GM23338 (cell line): ENCODE results near the gene PNPLA2. TPM values are rescaled to one million over a fixed set of nuclear protein-coding genes. Genes with fewer than 3 reads are reported as not detected.

Experiments used
- ATAC-seq: fragments of 200-7000 bp; cut with Tn5 transposase; 3 replicates; pipeline ENCODE4 v1.9.1; 2020
- DNase-seq: peaks from one replicate; pipeline ENCODE4 v3.0.0-alpha.2; 2015; ENCODE audit warnings: low spot score
- H2AFZ ChIP-seq: fragments of 200-600 bp; sonication (generic); 2 replicates; pipeline ENCODE4 v1.8.0; 2016; ENCODE audit warnings: antibody characterized with exemption, mild to moderate bottlenecking, moderate library complexity
- H3F3A ChIP-seq: fragments of 200-600 bp; sonication (generic); replicated peaks from 2 replicates; pipeline ENCODE4 v1.8.0; 2017; ENCODE audit warnings: antibody characterized with exemption, mixed run types, low read depth
- H3K27ac ChIP-seq: fragments of 200-600 bp; sonication (generic); 2 replicates; pipeline ENCODE4 v1.6.1; 2016; ENCODE audit warnings: low read depth
- H3K27me3 ChIP-seq: fragments of 200-600 bp; sonication (generic); 2 replicates; pipeline ENCODE4 v1.8.0; 2016; ENCODE audit warnings: mild to moderate bottlenecking, mixed run types, moderate library complexity; ENCODE audit not compliant: insufficient read depth
- H3K36me3 ChIP-seq: fragments of 200-600 bp; sonication (generic); 2 replicates; pipeline ENCODE4 v1.8.0; 2016; ENCODE audit warnings: mild to moderate bottlenecking; ENCODE audit not compliant: insufficient read depth
- H3K4me1 ChIP-seq: fragments of 200-600 bp; sonication (generic); 2 replicates; pipeline ENCODE4 v1.8.0; 2016; ENCODE audit warnings: mild to moderate bottlenecking, moderate library complexity; ENCODE audit not compliant: insufficient read depth
- H3K4me2 ChIP-seq: fragments of 200-600 bp; sonication (generic); 2 replicates; pipeline ENCODE4 v1.7.1; 2017; ENCODE audit warnings: mixed run types
- H3K4me3 ChIP-seq: fragments of 200-600 bp; sonication (generic); 2 replicates; pipeline ENCODE4 v1.6.1; 2016; ENCODE audit warnings: mixed run types
- H3K79me2 ChIP-seq: fragments of 200-600 bp; sonication (generic); replicated peaks from 2 replicates; pipeline ENCODE4 v1.8.0; 2017; ENCODE audit warnings: mild to moderate bottlenecking; ENCODE audit not compliant: insufficient read depth
- H3K9me2 ChIP-seq: fragments of 200-600 bp; sonication (generic); 2 replicates; pipeline ENCODE4 v1.8.0; 2017; ENCODE audit not compliant: insufficient read depth
- H4K20me1 ChIP-seq: fragments of 200-600 bp; sonication (generic); replicated peaks from 2 replicates; pipeline ENCODE4 v1.8.0; 2017; ENCODE audit warnings: mild to moderate bottlenecking; ENCODE audit not compliant: insufficient read depth
- H3K27ac Mint-ChIP-seq: 2 replicates; pipeline ENCODE4 v1.8.0; 2020; ENCODE audit warnings: inconsistent platforms, mild to moderate bottlenecking, moderate library complexity, mixed read lengths
- H3K27me3 Mint-ChIP-seq: 3 replicates; pipeline ENCODE4 v1.8.0; 2022; ENCODE audit warnings: low read depth, mild to moderate bottlenecking, moderate library complexity, mixed read lengths, inconsistent platforms; ENCODE audit not compliant: insufficient read depth, poor library complexity
- H3K36me3 Mint-ChIP-seq: 3 replicates; pipeline ENCODE4 v1.8.0; 2021; ENCODE audit warnings: low read depth, mild to moderate bottlenecking, inconsistent platforms, moderate library complexity, mixed read lengths
- H3K4me1 Mint-ChIP-seq: 3 replicates; pipeline ENCODE4 v1.8.0; 2020; ENCODE audit warnings: mild to moderate bottlenecking, inconsistent platforms, mixed read lengths
- H3K4me3 Mint-ChIP-seq: 3 replicates; pipeline ENCODE4 v1.8.0; 2021; ENCODE audit warnings: moderate library complexity, mild to moderate bottlenecking, inconsistent platforms, mixed read lengths
- H3K9me3 Mint-ChIP-seq: 3 replicates; pipeline ENCODE4 v1.8.0; 2020; ENCODE audit warnings: moderate library complexity, mild to moderate bottlenecking, inconsistent platforms, mixed read lengths
- CREB1 ChIP-seq: fragments of 250-450 bp; sonication (Bioruptor Pico); IDR thresholded peaks from 2 replicates; pipeline ENCODE4 v1.5.0; 2020; ENCODE audit warnings: low read depth, mild to moderate bottlenecking, moderate library complexity
- CTCF ChIP-seq, 2 experiments: fragments of 200-600 bp in 1 of 2; sonication (generic) in 1 of 2; conservative IDR thresholded peaks; 2 replicates each; pipeline versions ENCODE4 v1.5.1 to v1.6.1; 2016 to 2017; ENCODE audit warnings: antibody characterized with exemption in 2 of 2, low read depth in 2 of 2, mild to moderate bottlenecking in 2 of 2, moderate library complexity in 1 of 2
- EZH2 ChIP-seq: fragments of 200-600 bp; sonication (generic); IDR thresholded peaks from one replicate; pipeline ENCODE4 v1.8.0; 2017; ENCODE audit warnings: antibody characterized with exemption, mild to moderate bottlenecking, low read depth; ENCODE audit not compliant: unreplicated experiment
- EZH2phosphoT487 ChIP-seq: fragments of 200-600 bp; sonication (generic); IDR thresholded peaks from one replicate; pipeline ENCODE4 v1.8.1; 2018; ENCODE audit warnings: antibody characterized with exemption; ENCODE audit not compliant: unreplicated experiment
- NANOG ChIP-seq: IDR thresholded peaks from 2 replicates; pipeline ENCODE4 v1.6.1; 2016; ENCODE audit warnings: antibody characterized with exemption, borderline replicate concordance
- STAT1 ChIP-seq: IDR thresholded peaks from one replicate; pipeline ENCODE4 v1.6.1; 2016; ENCODE audit warnings: antibody characterized with exemption; ENCODE audit not compliant: unreplicated experiment
- ZNF331 ChIP-seq: fragments of 250-450 bp; sonication (Bioruptor Pico); IDR thresholded peaks from 2 replicates; pipeline ENCODE4 v1.5.0; 2020; ENCODE audit warnings: low read depth, mild to moderate bottlenecking, moderate library complexity
- polyA plus RNA-seq: library from polyadenylated mRNA; unstranded; fragments of >200 nt; fragmentation: Nextera tagmentation; extraction: Ambion mirVana; gene quantifications from 2 replicates; pipeline ENCODE4 v1.2.1, GENCODE V29; 2016
- total RNA-seq: library from RNA; depleted of rRNA; stranded (reverse); fragments of >200 nt; shearing (Covaris generic); gene quantifications from 2 replicates; pipeline ENCODE4 v1.2.3, GENCODE V29; 2014
- TF ChIP-seq, protein P1 (sequence below): fragments of 250-450 bp; sonication (Bioruptor Pico); IDR thresholded peaks from 2 replicates; pipeline ENCODE4 v1.5.0; 2020; ENCODE audit warnings: mild to moderate bottlenecking, moderate library complexity
- TF ChIP-seq, protein P2 (sequence below): IDR thresholded peaks from 2 replicates; pipeline ENCODE4 v1.6.1; 2016; ENCODE audit warnings: antibody characterized with exemption

Gene PNPLA2
- total and polyA plus RNA-seq, 2 experiments from 2014 or later = 31.1 to 45.6 TPM

DNA sequence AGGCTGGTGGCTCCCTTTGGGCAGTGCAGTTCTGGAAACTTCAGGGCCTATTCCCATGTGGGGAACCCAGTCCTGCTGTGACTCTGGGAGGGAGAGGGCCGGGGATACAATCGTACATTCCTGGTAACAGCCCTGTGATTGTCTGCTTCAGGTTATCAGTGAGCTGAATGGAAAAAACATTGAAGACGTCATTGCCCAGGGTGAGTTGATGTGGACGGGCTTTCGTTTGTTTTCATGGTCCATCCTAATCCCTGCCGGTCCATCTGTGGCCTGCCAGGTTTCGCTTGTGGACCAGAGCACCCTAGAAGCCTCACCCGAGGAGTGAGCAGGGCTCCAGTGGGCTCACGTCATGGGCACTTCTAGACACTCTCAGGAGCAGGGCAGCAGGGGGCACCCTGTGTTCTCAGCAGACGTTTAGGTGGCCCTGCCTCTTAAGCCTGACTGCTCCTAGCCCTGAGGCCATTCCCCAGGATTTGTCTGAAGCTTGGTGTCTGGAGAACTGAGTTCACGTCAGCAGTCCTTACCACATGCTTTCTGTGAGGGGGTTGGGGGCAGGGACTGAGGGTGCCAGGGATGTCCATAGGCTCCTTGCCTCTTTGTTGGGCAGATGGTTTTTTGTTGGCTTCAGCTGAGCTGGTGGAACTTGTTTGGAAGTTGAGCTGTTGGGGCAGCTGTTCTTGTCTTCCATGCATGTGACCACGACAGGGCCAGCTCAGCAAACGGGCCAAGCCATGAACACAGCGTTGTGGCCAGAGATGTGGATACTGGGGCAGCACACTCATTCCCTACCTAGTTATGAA, 7.1 kb upstream of the PNPLA2 start:
- DNase-seq (no peak), ATAC-seq (no peak)
- H3K79me2 ChIP-seq = peaks cover 38% of the 10 kb centered on the region

DNA sequence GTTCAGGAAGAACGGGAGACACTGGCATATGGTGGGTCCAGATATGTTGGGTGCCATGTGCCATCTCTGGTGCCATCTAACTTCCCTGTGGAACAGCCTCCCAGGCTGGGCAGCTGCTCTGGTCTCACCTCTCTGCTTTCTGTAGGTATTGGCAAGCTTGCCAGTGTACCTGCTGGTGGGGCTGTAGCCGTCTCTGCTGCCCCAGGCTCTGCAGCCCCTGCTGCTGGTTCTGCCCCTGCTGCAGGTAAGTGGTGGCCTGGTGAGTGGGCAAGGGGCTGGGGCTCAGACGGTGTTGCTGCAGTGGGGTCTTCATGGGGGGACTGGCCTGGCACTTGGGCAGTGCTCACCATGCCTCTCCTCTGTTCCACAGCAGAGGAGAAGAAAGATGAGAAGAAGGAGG, 6.3 kb upstream of the PNPLA2 start:
- H4K20me1 ChIP-seq = peaks cover 20% of the 10 kb centered on the region
- Mint-ChIP-seq H3K27me3 (peaks cover 39% of the 10 kb centered on the region), H3K9me3 (peaks cover 5% of the 10 kb centered on the region; the same call in 1 of the 3 replicates), H3K36me3 (peaks cover 46% of the 10 kb centered on the region), H3K4me1 (peaks cover 21% of the 10 kb centered on the region), H3K27ac (0 out of 2 replicates have a peak overlapping the region, but pooled peaks have one; percentile 36), H3K4me3 (peak overlapping the region; percentile 94)
- no peak for ATAC-seq
- peaks cover 13% of the 10 kb centered on the region for H3K4me1 ChIP-seq
- H3K4me2 ChIP-seq = no peak overlapping the region
- no peak overlapping the region for H2AFZ ChIP-seq
- H3K79me2 ChIP-seq = peaks cover 37% of the 10 kb centered on the region
- peaks cover 22% of the 10 kb centered on the region for H3K36me3 ChIP-seq
- no peaks in the 10 kb centered on the region for H3K27me3 ChIP-seq
- H3F3A ChIP-seq = peaks cover 50% of the 10 kb centered on the region
- DNase-seq = no peak
- no peaks in the 10 kb centered on the region for H3K9me2 ChIP-seq
- no peak overlapping the region for H3K4me3 ChIP-seq
- peak overlapping the region; percentile 94; the same call in 1 of the 2 replicates for H3K27ac ChIP-seq
- TF ChIP-seq, protein P1, sequence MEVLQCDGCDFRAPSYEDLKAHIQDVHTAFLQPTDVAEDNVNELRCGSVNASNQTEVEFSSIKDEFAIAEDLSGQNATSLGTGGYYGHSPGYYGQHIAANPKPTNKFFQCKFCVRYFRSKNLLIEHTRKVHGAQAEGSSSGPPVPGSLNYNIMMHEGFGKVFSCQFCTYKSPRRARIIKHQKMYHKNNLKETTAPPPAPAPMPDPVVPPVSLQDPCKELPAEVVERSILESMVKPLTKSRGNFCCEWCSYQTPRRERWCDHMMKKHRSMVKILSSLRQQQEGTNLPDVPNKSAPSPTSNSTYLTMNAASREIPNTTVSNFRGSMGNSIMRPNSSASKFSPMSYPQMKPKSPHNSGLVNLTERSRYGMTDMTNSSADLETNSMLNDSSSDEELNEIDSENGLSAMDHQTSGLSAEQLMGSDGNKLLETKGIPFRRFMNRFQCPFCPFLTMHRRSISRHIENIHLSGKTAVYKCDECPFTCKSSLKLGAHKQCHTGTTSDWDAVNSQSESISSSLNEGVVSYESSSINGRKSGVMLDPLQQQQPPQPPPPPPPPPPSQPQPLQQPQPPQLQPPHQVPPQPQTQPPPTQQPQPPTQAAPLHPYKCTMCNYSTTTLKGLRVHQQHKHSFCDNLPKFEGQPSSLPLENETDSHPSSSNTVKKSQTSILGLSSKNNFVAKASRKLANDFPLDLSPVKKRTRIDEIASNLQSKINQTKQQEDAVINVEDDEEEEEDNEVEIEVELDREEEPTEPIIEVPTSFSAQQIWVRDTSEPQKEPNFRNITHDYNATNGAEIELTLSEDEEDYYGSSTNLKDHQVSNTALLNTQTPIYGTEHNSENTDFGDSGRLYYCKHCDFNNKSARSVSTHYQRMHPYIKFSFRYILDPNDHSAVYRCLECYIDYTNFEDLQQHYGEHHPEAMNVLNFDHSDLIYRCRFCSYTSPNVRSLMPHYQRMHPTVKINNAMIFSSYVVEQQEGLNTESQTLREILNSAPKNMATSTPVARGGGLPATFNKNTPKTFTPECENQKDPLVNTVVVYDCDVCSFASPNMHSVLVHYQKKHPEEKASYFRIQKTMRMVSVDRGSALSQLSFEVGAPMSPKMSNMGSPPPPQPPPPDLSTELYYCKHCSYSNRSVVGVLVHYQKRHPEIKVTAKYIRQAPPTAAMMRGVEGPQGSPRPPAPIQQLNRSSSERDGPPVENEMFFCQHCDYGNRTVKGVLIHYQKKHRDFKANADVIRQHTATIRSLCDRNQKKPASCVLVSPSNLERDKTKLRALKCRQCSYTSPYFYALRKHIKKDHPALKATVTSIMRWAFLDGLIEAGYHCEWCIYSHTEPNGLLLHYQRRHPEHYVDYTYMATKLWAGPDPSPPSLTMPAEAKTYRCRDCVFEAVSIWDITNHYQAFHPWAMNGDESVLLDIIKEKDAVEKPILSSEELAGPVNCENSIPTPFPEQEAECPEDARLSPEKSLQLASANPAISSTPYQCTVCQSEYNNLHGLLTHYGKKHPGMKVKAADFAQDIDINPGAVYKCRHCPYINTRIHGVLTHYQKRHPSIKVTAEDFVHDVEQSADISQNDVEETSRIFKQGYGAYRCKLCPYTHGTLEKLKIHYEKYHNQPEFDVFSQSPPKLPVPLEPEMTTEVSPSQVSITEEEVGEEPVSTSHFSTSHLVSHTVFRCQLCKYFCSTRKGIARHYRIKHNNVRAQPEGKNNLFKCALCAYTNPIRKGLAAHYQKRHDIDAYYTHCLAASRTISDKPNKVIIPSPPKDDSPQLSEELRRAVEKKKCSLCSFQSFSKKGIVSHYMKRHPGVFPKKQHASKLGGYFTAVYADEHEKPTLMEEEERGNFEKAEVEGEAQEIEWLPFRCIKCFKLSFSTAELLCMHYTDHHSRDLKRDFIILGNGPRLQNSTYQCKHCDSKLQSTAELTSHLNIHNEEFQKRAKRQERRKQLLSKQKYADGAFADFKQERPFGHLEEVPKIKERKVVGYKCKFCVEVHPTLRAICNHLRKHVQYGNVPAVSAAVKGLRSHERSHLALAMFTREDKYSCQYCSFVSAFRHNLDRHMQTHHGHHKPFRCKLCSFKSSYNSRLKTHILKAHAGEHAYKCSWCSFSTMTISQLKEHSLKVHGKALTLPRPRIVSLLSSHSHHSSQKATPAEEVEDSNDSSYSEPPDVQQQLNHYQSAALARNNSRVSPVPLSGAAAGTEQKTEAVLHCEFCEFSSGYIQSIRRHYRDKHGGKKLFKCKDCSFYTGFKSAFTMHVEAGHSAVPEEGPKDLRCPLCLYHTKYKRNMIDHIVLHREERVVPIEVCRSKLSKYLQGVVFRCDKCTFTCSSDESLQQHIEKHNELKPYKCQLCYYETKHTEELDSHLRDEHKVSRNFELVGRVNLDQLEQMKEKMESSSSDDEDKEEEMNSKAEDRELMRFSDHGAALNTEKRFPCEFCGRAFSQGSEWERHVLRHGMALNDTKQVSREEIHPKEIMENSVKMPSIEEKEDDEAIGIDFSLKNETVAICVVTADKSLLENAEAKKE (CRISPR knock-in tag) = no peak
- TF ChIP-seq ZNF331 (CRISPR knock-in tag) (no peak), NANOG (no peak), EZH2 (no peak), EZH2phosphoT487 (no peak), CREB1 (CRISPR knock-in tag) (no peak)
- TF ChIP-seq, protein P2, sequence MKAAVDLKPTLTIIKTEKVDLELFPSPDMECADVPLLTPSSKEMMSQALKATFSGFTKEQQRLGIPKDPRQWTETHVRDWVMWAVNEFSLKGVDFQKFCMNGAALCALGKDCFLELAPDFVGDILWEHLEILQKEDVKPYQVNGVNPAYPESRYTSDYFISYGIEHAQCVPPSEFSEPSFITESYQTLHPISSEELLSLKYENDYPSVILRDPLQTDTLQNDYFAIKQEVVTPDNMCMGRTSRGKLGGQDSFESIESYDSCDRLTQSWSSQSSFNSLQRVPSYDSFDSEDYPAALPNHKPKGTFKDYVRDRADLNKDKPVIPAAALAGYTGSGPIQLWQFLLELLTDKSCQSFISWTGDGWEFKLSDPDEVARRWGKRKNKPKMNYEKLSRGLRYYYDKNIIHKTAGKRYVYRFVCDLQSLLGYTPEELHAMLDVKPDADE = no peak

More for the DNA sequence above, 7.1 kb upstream of the PNPLA2 start:
- Mint-ChIP-seq H3K27ac (peak overlapping the region; percentile 93), H3K27me3 (peaks cover 39% of the 10 kb centered on the region), H3K36me3 (peaks cover 46% of the 10 kb centered on the region), H3K4me3 (peak overlapping the region; percentile 94), H3K4me1 (peaks cover 21% of the 10 kb centered on the region), H3K9me3 (peaks cover 5% of the 10 kb centered on the region; the same call in 1 of the 3 replicates)
- H3K27me3 ChIP-seq = no peaks in the 10 kb centered on the region
- no peak overlapping the region for H2AFZ ChIP-seq
- H3K9me2 ChIP-seq = no peaks in the 10 kb centered on the region
- H3K36me3 ChIP-seq = peaks cover 22% of the 10 kb centered on the region
- H3K4me1 ChIP-seq = peaks cover 13% of the 10 kb centered on the region
- peaks cover 20% of the 10 kb centered on the region for H4K20me1 ChIP-seq
- peak overlapping the region; percentile 86 for H3K27ac ChIP-seq
- TF ChIP-seq CTCF (conservative IDR thresholded peaks at IDR 0.05; ENCODE audit: low read depth in 2 of 2) = peak in 1 of 2 experiments; percentile 20; a peak in 2 of 4 replicates
- no peak for TF ChIP-seq STAT1
- peak overlapping the region; percentile 99 for H3K4me2 ChIP-seq
- H3F3A ChIP-seq = peaks cover 54% of the 10 kb centered on the region
- H3K4me3 ChIP-seq = peak overlapping the region; percentile 98
